Right forelimb (tissue), 1 donor: ENCODE measurements around the gene AHNAK2.
A peak's percentile ranks its signal among the peaks of the same experiment; 100 is the strongest.
"Not testable (repeated sequence)": the region's sequence is repeated elsewhere in the genome, so short reads cannot be mapped to it uniquely, and the experiment has no call there.

Experiments used
- DNase-seq: peaks from one replicate; pipeline ENCODE4 v3.0.0-alpha.2; 2018

The AHNAK2 gene

DNA sequence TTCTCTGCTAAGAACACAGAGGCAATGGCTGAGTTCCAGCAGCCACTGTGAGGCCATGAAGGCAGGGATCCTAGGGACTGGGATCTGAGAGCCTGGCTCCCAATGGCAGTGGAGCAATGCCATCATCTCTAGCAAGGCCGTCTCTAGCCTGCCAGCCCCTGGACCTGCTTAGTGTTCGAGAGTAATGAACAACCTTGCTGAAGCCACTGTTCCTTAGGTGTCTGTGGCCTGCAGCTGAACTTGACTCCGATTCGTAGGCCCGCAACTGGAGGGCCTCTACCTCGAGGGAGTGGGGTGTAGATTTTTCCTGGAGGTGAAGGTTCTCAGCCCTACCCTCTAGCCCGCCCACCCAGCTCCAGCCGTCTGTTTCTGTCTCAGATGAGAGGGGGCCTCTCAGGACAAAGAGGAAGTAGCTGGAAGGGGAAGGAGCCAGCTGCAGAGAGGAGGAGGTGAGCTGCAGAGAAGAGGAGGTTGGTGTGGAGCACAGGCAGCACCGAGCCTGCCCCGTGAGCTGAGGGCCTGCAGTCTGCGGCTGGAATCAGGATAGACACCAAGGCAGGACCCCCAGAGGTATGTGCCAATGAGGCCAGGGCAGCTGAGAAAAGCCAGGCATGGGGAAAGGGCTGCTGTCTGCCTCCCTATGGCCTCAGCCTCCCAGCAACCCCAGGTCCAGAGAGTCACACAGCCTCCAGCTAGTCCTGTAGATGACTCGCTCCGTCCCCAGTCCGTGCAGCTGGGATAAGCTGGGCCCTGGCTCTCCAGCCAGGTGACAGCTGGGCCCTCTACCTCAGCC lies 53.6 kb downstream of the AHNAK2 start, which contains the start of gene PLD4:
Gene PLD4, plus strand, starts transcription at position 459 of the 793 bp plus-strand sequence. CDS start 2,262 bp downstream, outside the sequence.
- DNase-seq = no peak

- no peak for DNase-seq
Measured at GRCh38 chr14:104923640-104924420, 54.3 kb downstream of the AHNAK2 start.

DNA sequence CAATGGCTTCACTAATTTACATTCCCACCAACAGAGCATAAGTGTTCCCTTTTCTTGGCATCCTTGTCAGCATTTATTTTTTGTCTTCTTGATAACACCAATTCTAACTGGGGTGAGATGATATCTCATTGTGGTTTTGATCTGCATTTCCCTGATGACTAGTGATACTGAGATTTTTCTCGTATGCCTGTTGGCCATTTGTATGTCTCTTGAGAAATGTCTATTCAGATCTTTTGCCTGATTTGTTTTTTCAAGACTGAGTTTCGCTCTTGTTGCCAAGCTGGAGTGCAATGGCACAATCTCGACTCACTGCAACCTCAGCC lies 58.2 kb downstream of the AHNAK2 start:
- DNase-seq = no peak

- not testable (repeated sequence) for DNase-seq
Measured at GRCh38 chr14:104919152-104919992, 58.8 kb downstream of the AHNAK2 start.

DNA sequence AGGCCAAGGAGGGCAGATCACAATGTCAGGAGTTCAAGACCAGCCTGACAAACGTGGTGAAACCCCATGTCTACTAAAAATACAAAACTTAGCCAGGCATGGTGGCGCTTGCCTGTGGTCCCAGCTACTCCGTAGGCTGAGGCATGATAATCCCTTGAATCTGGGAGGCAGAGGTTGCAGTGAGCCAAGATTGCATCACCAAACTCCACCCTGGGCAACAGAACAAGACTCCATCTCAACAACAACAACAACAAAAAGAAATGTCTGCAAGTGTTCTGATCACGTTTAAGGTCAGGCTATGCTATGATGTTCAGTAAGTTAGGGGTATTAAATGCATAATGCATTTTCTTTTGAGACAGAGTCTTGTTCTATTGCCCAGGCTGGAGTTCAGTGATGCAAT lies 60.2 kb downstream of the AHNAK2 start:
- no peak for DNase-seq

- DNase-seq = no peak
Measured at GRCh38 chr14:104917116-104917515, 61.1 kb downstream of the AHNAK2 start.

DNA sequence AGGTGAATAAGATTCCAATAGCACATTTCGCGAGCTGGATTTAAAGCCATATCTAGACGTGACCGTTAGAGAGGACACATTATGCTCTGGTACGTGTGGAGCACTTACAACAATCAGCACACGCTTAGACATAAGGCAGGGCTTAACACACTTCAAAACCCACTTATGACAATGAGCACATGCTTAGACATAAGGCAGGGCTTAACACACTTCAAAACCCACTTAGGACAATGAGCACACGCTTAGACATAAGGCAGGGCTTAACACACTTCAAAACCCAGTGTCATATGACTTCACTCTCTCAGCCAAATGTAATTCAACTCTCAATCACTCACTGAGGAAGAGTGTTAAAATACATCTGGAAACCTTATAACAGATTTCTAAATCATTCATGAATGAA lies 64.7 kb downstream of the AHNAK2 start:
- no peak for DNase-seq

- DNase-seq = no peak
Measured at GRCh38 chr14:104912053-104912452, 66.1 kb downstream of the AHNAK2 start.

DNA sequence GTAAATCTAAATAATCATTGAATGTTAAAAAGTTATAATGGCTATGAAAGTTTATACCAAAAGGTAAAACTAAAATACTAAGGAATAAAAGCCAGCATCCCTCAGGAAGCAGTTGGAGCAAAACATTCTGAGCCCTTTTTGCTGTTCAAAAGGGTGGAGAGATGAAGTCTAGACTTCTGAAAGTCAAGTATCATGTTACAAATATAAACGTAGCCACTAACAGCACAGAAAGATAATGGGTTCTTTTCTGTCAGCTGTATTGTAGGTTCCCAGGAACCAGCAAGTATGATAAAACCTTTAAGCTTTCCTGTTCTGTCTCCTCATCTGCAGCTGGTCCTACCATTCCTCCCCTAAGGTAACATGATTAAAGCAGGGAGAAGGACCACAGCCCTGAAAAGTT lies 69.9 kb downstream of the AHNAK2 start:
- no peak for DNase-seq

DNA sequence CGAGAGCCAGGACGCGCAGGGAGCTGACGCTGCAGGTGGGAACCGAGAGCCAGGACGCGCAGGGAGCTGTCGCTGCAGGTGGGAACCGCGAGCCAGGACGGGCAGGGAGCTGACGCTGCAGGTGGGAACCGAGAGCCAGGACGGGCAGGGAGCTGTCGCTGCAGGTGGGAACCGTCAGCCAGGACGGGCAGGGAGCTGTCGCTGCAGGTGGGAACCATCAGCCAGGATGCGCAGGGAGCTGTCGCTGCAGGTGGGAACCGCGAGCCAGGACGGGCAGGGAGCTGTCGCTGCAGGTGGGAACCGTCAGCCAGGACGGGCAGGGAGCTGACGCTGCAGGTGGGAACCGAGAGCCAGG lies 72.6 kb downstream of the AHNAK2 start:
- not testable (repeated sequence) for DNase-seq

DNA sequence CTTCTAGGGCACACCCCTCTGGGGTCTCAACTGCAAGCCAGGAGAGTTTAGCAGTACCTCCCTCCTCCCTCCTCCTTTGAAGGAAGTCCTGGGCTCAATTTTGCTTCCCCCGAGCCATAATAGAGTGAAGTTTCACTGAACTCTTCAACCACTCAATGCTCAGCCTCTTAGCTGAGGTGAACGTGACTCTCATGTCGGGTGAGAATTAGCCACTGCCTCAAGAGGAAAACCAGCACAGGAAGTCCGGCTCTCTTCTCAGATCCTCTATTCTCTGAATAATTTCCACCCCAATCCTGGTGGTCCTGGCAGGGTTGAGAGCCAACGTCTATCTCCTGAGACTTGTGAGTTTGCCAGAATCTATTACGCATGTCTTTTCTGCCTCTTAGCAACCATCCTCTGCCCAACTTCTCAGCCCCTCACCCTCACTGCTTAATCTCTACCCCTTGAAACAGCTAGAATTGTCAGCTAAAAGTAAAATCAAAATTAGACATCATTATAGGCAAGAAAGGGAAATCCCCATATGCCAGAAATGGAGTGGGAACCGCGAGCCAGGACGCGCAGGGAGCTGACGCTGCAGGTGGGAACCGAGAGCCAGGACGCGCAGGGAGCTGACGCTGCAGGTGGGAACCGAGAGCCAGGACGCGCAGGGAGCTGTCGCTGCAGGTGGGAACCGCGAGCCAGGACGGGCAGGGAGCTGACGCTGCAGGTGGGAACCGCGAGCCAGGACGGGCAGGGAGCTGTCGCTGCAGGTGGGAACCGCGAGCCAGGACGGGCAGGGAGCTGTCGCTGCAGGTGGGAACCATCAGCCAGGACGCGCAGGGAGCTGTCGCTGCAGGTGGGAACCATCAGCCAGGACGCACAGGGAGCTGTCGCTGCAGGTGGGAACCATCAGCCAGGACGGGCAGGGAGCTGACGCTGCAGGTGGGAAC lies 73.3 kb downstream of the AHNAK2 start:
- not testable (repeated sequence) for DNase-seq

DNA sequence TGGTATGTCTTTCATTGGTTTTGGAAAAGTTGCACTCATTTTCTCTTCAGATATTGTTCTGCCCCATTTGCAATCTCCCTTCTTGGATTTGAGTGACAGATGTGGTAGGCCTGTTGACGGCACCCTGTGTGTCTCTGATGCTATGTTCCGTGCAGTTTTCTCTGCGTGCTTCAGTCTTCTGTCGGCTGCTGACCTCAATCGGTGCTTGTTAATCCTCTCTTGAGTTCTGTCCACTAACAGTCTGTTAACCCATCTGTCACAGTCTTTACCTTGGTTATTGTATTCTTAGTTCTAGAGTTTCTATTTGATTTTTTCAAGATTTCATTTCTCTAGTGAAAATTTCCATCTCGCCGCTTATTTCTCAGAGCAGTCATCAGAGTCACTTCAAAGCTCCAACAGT lies 74.2 kb downstream of the AHNAK2 start:
- no peak for DNase-seq

DNA sequence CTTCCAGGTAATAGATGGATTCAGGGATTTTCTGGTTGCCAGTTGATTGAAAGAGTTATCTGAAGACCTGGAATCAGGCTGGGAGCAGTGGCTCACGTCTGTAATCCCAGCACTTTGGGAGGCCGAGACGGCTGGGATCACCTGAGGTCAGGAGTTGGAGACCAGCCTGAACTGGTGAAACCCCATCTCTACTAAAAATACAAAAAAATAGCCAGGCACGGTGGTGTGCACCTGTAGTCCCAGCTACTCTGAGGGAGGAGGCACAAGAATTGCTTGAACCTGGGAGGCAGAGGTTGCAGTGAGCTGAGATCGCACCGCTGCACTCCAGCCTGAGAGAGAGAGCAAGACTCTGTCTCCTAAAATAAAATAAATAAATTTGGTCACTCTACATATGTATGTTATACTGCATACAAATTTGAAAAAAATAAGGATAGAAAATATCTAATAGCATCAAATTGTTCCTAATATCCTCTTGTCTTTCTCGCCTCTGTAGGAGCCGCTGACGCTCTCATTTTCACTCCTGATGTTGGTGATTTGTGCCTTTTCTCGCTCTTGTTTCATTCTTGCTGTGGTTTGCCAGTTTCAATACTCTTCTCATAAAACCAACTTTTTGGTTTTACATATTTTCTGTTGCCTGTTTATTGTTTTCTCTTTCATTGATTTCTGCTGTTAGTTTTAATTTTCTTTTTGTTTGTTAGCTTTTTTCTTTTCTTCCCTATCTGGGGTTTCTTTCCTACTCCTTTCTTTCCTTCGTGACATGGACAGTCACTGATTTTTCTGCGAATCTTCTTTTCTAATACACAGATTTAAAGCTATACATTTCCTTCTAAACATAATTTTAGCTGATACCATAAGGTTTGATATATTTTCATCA lies 77.3 kb downstream of the AHNAK2 start:
- no peak for DNase-seq

DNA sequence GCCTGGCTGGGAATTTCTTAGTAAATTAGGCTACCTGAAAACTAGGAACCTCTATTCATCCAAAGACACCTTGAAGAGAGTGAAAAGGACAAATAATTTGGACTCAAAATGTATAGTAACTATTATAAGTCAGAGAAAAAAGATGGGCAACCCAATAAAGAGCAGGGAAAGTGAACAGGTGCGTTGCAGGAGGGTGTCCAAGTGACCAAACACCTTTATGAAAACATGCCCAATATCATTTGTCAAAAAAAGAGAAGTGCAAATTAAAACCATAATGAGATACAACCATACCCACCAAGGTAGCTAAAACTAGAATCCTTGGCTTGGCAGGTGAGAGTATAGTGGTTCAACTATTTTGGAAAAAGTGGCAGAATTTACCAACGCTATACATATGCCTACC lies 78.4 kb downstream of the AHNAK2 start:
- DNase-seq = no peak

DNA sequence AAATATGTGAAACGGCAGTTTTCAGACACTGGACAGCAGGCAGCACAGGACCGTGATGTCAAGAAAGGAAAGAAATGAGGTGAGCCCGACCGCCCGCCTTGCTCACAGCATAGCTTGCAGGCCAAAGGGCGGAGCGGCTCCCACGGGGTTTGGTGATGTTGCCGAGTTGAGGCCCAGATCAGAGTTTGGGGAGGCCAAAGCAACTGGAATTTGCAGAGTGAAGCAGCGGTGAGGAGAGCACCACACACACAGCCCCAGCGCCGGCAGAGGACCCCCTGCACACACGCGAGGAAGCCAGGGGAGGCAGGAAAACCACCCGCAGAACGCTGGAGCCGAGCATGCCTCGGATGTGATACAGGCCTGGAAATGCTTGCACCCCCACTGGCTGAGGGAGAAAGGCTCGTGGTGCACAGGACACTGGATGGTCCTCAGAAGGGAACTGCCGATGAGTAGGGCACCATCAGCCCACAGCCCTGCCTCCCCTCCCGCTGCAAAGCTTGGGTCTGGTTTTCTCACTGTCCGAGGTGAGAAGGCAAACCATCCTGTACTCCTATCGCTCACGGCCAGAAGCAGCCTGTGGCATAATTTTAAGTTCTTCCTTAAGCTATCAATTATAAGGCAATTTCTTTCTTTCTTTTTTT lies 79.2 kb downstream of the AHNAK2 start:
- peak; percentile 75 for DNase-seq

DNA sequence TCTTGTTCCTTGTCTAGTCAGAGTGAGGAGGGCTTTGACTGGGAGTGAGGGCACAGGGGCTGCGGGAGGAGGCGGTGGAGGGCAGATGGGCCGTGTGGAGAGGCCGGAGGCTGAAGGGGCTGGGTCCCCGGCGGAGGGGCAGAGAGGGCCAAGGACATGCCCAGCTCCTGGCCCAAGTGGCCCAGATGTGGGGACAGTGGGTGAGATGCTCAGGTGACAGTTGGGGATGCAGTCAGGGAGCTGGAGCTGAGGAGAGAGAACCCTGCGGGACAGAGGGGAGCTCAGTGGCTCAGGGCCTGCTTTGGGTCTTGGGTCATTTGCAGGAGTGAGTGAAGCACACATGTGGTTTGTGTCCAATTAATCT lies 80.0 kb downstream of the AHNAK2 start:
- no peak for DNase-seq

DNA sequence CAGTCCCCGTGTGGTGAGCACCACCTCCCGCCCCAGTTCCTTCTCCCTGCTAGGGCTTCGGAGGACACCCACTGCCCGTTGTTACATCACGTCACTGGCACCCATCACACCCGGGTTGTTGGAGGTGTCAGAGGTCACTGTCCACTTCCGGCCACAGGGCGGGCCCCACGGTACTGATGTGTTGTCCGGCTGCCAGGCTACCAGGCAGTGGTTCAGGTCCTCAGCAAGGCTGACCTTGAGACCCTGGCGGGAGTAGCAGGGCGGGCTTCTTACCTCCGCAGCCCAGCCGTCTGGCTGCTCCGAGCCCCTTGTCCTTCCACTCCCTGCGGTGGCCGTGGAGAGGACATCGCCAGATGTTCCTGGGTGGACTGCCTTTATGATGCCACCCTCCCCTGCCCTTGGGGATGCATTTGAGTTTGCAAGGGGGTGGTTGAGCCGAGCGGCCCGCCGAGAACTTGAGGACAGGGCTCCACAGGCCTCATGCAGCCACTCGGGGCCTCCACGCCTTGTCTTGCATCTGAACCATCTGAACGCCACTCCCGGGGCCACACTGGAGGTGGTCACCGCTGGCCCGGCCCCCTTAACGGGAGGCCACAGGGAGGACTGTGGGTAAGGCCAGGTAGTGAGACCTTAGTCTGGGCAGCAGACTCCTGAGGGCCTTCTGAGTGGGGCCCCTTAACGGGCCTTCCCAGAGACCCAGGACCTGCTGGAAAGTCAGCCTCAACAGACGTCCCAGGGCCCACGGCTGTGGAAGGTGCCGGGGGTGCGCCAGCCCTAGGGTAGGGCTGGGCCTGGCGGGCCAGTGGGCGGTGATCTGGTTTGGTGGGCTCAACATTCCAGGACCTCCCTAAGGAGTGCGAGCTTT lies 80.6 kb downstream of the AHNAK2 start:
- no peak for DNase-seq

- peak; percentile 42 for DNase-seq
Measured at GRCh38 chr14:104895786-104896661, 82.2 kb downstream of the AHNAK2 start.
